Bronchial epithelial cell (primary cell): ENCODE results near the gene YWHAG. TPM values are rescaled to one million over a fixed set of nuclear protein-coding genes. Genes with fewer than 3 reads are reported as not detected.

Source experiments
- DNase-seq: peaks from one replicate; pipeline ENCODE4 v3.0.0-alpha.2; 2010; ENCODE audit warnings: low read depth
- FAIRE-seq: peaks from 2 replicates; lab custom pipeline; 2011; peaks lifted over from hg19 to GRCh38; lab: Jason Lieb, UNC
- H3K27me3 ChIP-seq: 2 replicates; pipeline ENCODE4 v1.5.1; 2011; ENCODE audit warnings: low read length; ENCODE audit not compliant: control insufficient read depth, insufficient read depth
- H3K36me3 ChIP-seq: 2 replicates; pipeline ENCODE4 v1.5.1; 2011; ENCODE audit warnings: low read length; ENCODE audit not compliant: control insufficient read depth, insufficient read depth
- H3K4me3 ChIP-seq: 2 replicates; pipeline ENCODE4 v1.5.1; 2011; ENCODE audit warnings: mild to moderate bottlenecking, low read depth, low read length, control low read depth
- total RNA-seq: library from RNA; depleted of rRNA; stranded (reverse); fragments of >200 nt; gene quantifications from 2 replicates; pipeline ENCODE4 v1.2.1, GENCODE V29; 2014
- TF ChIP-seq, protein P1 (sequence below): IDR thresholded peaks from 2 replicates; pipeline ENCODE4 v1.5.1; 2011; ENCODE audit warnings: mild to moderate bottlenecking, moderate library complexity, low read length, control low read depth, inconsistent platforms; ENCODE audit not compliant: insufficient read depth, severe bottlenecking

YWHAG gene
- total RNA-seq, 1 donor from 2014 or later: 112 TPM

DNA sequence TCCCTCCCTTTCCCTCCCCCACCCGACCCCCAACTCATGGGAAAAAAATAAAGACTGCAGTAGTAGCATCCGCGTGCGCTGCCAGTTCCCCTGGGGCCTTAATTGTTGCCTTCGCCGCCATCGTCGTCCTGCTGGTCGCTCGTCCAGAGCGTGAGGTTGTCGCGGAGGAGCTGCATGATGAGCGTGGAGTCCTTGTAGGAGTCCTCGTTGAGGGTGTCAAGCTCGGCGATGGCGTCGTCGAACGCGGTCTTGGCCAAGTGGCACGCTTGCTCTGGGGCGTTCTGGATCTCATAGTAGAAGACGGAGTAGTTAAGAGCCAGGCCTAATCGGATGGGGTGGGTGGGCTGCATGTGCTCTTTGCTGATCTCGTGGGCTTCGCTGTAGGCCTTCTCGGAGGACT, 29.3 kb downstream of the YWHAG start:
- Histone ChIP-seq H3K4me3 (no peak overlapping the region), H3K27me3 (no peaks in the 10 kb centered on the region), H3K36me3 (peaks cover 20% of the 10 kb centered on the region)
- FAIRE-seq (no peak), DNase-seq (no peak)
- TF ChIP-seq, protein P1, sequence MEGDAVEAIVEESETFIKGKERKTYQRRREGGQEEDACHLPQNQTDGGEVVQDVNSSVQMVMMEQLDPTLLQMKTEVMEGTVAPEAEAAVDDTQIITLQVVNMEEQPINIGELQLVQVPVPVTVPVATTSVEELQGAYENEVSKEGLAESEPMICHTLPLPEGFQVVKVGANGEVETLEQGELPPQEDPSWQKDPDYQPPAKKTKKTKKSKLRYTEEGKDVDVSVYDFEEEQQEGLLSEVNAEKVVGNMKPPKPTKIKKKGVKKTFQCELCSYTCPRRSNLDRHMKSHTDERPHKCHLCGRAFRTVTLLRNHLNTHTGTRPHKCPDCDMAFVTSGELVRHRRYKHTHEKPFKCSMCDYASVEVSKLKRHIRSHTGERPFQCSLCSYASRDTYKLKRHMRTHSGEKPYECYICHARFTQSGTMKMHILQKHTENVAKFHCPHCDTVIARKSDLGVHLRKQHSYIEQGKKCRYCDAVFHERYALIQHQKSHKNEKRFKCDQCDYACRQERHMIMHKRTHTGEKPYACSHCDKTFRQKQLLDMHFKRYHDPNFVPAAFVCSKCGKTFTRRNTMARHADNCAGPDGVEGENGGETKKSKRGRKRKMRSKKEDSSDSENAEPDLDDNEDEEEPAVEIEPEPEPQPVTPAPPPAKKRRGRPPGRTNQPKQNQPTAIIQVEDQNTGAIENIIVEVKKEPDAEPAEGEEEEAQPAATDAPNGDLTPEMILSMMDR: no peak

DNA sequence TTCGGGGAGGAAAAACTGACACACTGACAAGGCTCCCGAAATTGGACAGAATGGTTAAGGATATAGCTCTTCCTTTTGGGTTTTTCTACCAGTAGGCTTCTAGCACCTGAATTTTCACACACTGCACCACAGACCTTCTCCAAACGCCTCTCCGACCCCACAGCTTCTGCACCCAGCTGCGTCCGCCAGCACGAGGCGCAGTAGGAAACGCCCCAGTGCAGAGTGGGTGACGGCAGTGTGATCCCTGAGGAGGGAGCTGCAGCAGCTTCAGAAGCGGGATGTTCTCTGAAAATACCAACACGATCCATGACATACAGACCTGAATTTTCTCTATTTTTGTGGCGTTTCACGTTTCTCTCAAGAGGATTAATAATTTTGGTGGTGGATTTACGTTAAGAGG, 30.4 kb downstream of the YWHAG start:
- TF ChIP-seq, protein P1: no peak
- no peaks in the 10 kb centered on the region for H3K27me3 ChIP-seq
- FAIRE-seq: no peak
- no peak overlapping the region for H3K4me3 ChIP-seq
- H3K36me3 ChIP-seq: peaks cover 20% of the 10 kb centered on the region
- DNase-seq: no peak

- H3K4me3 ChIP-seq: no peak overlapping the region
- TF ChIP-seq, protein P1: no peak
- no peaks in the 10 kb centered on the region for H3K27me3 ChIP-seq
- peaks cover 20% of the 10 kb centered on the region for H3K36me3 ChIP-seq
- FAIRE-seq (no peak), DNase-seq (no peak)
These were observed 31.2 kb downstream of the YWHAG start for GRCh38 chr7:76327610-76328009.

GRCh38 chr7:76326646-76327233, 32.1 kb downstream of the YWHAG start:
- DNase-seq: peak; percentile 28

DNA sequence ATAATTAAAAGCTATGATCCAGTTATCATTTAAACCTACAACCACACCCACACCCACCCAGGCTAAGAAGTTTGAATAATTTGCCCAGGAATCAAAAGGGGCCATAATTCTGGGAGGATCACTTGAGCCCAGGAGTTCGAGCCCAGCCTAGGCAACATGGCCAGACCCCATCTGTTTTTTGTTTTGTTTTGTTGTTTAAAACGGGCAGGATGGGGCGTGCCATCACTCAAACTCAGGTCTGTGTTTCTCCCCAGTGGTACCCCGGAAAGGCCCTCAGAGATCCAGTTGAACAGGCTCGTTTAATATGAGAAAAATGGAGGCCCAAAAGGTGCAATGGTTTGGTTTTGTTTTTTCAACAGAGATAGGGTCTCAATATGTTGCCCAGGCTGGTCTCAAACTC, 33.0 kb downstream of the YWHAG start:
- DNase-seq: no peak
- peaks cover 15% of the 10 kb centered on the region for H3K36me3 ChIP-seq

More at GRCh38 chr7:76326646-76327233, 32.1 kb downstream of the YWHAG start:
- H3K36me3 ChIP-seq: peaks cover 15% of the 10 kb centered on the region
- no peak for FAIRE-seq
- TF ChIP-seq, protein P1: no peak
- H3K4me3 ChIP-seq: no peak overlapping the region
- H3K27me3 ChIP-seq: no peaks in the 10 kb centered on the region

More for the DNA sequence above, 33.0 kb downstream of the YWHAG start:
- no peaks in the 10 kb centered on the region for H3K27me3 ChIP-seq
- TF ChIP-seq, protein P1: no peak
- no peak for FAIRE-seq
- no peak overlapping the region for H3K4me3 ChIP-seq
